A549 treated with RU486 at 1 μM for 4 hours (cell line): Measurements from ENCODE around the gene KCTD1. TPM values are rescaled to one million over a fixed set of nuclear protein-coding genes. Genes with fewer than 3 reads are reported as not detected.

Experiments used
- total RNA-seq: library from RNA; stranded (reverse); fragments of 200-300 nt; extraction: Qiagen RNA extraction; gene quantifications from 5 replicates; pipeline ENCODE4 v1.2.3, GENCODE V29; 2022; ENCODE audit warnings: low read depth

KCTD1 gene
- total RNA-seq, result 29.8 to 33.2 TPM (median 31.8 TPM) in 5 replicates

GRCh38 chr18:26548415-26549262, at the start of gene KCTD1:
Gene KCTD1 (minus strand): TSS chr18:26548553. CDS start chr18:26548536, 17 bp downstream.

